ENCODE results near the gene CCL18.

DNA sequence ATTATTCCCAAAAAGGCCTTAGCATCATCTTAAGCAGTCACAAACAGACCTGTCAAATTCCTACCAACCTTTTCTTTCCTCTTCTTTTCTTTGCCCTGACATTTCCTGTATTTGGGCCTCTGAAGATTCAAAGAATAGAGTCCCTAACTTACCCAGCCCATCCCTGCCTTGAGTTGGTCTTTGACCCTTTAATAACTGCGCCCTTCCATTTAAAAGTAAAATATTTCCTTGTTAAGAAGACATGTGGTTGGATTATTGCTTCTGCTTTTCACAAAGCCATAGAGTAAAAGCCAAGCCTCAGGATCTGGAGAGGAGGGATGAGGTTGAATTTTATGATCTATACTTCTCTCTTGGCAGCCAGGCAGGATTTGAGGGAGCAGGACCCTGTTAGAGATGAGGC lies 33.1 kb upstream of the CCL18 start:
- no peak for TF ChIP-seq YY1 (IDR thresholded peaks at IDR 0.05; ENCODE audit: low read depth, low read length)
- TF ChIP-seq ZNF274 (IDR thresholded peaks at IDR 0.05; ENCODE audit: borderline replicate concordance, extremely low read depth, low read length) = no peak
- TF ChIP-seq, protein P1, sequence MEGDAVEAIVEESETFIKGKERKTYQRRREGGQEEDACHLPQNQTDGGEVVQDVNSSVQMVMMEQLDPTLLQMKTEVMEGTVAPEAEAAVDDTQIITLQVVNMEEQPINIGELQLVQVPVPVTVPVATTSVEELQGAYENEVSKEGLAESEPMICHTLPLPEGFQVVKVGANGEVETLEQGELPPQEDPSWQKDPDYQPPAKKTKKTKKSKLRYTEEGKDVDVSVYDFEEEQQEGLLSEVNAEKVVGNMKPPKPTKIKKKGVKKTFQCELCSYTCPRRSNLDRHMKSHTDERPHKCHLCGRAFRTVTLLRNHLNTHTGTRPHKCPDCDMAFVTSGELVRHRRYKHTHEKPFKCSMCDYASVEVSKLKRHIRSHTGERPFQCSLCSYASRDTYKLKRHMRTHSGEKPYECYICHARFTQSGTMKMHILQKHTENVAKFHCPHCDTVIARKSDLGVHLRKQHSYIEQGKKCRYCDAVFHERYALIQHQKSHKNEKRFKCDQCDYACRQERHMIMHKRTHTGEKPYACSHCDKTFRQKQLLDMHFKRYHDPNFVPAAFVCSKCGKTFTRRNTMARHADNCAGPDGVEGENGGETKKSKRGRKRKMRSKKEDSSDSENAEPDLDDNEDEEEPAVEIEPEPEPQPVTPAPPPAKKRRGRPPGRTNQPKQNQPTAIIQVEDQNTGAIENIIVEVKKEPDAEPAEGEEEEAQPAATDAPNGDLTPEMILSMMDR (IDR thresholded peaks at IDR 0.05; ENCODE audit: control extremely low read depth in 1 of 3, insufficient read depth in 1 of 3, low read depth in 1 of 3, low read length in 3 of 3) = no peak
- TF ChIP-seq POLR2AphosphoS5 (IDR thresholded peaks at IDR 0.05; ENCODE audit: low read depth, low read length) = no peak
- TF ChIP-seq EZH2 (IDR thresholded peaks at IDR 0.05; ENCODE audit: low read depth, low read length, severe bottlenecking) = no peak
- no peak for TF ChIP-seq TAF7 (optimal IDR thresholded peaks at IDR 0.05; ENCODE audit: borderline replicate concordance, low read depth, low read length)
- no peak for TF ChIP-seq JUND (IDR thresholded peaks at IDR 0.05; ENCODE audit: low read length)
- TF ChIP-seq POLR2A (IDR thresholded peaks at IDR 0.05; ENCODE audit: control extremely low read depth in 1 of 2, low read depth in 2 of 2, low read length in 2 of 2) = no peak
- TF ChIP-seq CHD2 (IDR thresholded peaks at IDR 0.05; ENCODE audit: low read length) = no peak
- TF ChIP-seq CREB1 (IDR thresholded peaks at IDR 0.05) = no peak
- TF ChIP-seq RAD21 (IDR thresholded peaks at IDR 0.05 in 1 of 2, conservative IDR thresholded peaks at IDR 0.05 in 1 of 2; ENCODE audit: low read depth in 2 of 2, low read length in 2 of 2) = no peak

Data from H1 (cell line).